ENCODE results near the gene ATXN7. TPM values are rescaled to one million over a fixed set of nuclear protein-coding genes. Genes with fewer than 3 reads are reported as not detected.

The ATXN7 gene, protein sequence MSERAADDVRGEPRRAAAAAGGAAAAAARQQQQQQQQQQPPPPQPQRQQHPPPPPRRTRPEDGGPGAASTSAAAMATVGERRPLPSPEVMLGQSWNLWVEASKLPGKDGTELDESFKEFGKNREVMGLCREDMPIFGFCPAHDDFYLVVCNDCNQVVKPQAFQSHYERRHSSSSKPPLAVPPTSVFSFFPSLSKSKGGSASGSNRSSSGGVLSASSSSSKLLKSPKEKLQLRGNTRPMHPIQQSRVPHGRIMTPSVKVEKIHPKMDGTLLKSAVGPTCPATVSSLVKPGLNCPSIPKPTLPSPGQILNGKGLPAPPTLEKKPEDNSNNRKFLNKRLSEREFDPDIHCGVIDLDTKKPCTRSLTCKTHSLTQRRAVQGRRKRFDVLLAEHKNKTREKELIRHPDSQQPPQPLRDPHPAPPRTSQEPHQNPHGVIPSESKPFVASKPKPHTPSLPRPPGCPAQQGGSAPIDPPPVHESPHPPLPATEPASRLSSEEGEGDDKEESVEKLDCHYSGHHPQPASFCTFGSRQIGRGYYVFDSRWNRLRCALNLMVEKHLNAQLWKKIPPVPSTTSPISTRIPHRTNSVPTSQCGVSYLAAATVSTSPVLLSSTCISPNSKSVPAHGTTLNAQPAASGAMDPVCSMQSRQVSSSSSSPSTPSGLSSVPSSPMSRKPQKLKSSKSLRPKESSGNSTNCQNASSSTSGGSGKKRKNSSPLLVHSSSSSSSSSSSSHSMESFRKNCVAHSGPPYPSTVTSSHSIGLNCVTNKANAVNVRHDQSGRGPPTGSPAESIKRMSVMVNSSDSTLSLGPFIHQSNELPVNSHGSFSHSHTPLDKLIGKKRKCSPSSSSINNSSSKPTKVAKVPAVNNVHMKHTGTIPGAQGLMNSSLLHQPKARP
- total RNA-seq = 45.2 and 46.7 TPM in 2 replicates

DNA sequence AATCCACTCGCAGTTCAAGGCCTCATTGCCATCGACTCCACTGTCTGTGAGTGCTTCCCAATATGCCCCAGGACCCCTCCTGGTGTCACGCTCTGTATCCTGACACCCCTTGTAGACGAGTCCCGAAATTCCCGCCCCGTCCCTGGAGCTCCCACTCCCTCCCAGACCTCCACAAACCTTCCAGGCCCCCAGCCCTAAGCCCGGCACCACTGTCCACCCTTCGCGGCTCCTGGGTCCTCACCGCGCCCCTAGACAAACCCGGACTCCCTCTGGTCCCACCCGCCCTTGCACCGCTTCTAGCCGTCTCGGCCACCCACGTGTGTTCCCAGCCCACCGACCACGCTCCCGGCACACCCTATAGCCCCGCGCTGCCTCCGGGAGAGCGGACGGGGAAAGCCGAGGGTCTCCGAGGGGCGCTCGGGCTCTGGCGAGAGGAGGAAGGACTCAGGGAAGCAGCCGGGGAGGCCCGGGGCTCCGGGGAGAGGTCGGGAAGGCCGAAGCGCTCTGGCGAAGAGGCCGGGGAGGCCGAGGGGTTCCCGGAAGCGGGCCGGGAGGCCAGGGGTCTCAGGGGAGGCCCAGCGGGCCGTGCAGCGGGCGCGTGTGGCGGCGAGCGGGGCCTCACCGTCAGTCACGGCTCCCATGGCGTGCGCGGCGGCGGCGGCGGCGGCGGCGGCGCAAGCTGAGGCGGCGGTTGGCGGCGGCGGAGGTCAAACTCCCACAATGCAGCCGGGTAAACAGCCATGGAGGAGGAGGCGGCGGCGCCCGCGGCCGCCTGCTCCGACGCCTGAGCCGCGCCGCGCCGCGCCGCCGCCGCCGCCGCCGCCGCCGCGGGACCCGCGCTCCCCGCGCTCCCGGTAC lies at the start of gene ATXN7, which contains the start of gene THOC7:
ATXN7 (plus strand) TSS at position 718 of the 858 bp plus-strand sequence. CDS start 48,732 bp downstream, outside the sequence.
THOC7 (minus strand) TSS at position 656 of the 858 bp plus-strand sequence; CDS start at position 641, 15 bp downstream.
- ChIA-PET CTCF (no interaction called here), POLR2A (interaction anchor here (0.6 to 1.3 kb wide), 5 partner anchors 33 to 160 kb away, joined by 3 to 4 read pairs (median 4); partner anchors contain the start of gene PSMD6)
- H3K27ac Mint-ChIP-seq = peak within 1 kb of the TSS; percentile 94
- DNase-seq (peak; percentile 77), ATAC-seq (ENCODE audit: low read depth) (peak; percentile 80)
- TF ChIP-seq, protein P1, sequence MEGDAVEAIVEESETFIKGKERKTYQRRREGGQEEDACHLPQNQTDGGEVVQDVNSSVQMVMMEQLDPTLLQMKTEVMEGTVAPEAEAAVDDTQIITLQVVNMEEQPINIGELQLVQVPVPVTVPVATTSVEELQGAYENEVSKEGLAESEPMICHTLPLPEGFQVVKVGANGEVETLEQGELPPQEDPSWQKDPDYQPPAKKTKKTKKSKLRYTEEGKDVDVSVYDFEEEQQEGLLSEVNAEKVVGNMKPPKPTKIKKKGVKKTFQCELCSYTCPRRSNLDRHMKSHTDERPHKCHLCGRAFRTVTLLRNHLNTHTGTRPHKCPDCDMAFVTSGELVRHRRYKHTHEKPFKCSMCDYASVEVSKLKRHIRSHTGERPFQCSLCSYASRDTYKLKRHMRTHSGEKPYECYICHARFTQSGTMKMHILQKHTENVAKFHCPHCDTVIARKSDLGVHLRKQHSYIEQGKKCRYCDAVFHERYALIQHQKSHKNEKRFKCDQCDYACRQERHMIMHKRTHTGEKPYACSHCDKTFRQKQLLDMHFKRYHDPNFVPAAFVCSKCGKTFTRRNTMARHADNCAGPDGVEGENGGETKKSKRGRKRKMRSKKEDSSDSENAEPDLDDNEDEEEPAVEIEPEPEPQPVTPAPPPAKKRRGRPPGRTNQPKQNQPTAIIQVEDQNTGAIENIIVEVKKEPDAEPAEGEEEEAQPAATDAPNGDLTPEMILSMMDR (IDR thresholded peaks at IDR 0.05) = no peak
- peaks cover 50% of the 10 kb centered on the region for H3K4me1 Mint-ChIP-seq
- H3K27me3 Mint-ChIP-seq = no peaks in the 10 kb centered on the region
- peaks cover 23% of the 10 kb centered on the region for H3K36me3 Mint-ChIP-seq (ENCODE audit: low read depth)
- intact Hi-C loops (cut with micrococcal nuclease) = loop anchor here (1.0 kb wide), 3 partner anchors 49 to 160 kb away; partner anchors contain the start of genes PSMD6 and SCAANT1
- peak within 1 kb of the TSS; percentile 96 for H3K4me3 Mint-ChIP-seq
- no peaks in the 10 kb centered on the region for H3K9me3 Mint-ChIP-seq

- Mint-ChIP-seq H3K36me3 (ENCODE audit: low read depth) (no peaks in the 10 kb centered on the region), H3K4me1 (no peaks in the 10 kb centered on the region), H3K9me3 (no peaks in the 10 kb centered on the region), H3K27me3 (no peaks in the 10 kb centered on the region), H3K27ac (no peak overlapping the region), H3K4me3 (no peak overlapping the region)
- DNase-seq (no peak), ATAC-seq (ENCODE audit: low read depth) (no peak)
- intact Hi-C loops (cut with micrococcal nuclease) = no loop called here
- CTCF ChIA-PET = no interaction called here
- POLR2A ChIA-PET = no interaction called here
- TF ChIP-seq, protein P1 (IDR thresholded peaks at IDR 0.05) = no peak
Measured at GRCh38 chr3:63814237-63814636, 49.4 kb upstream of the ATXN7 start.

- TF ChIP-seq, protein P1 (IDR thresholded peaks at IDR 0.05) = no peak
- ChIA-PET POLR2A (no interaction called here), CTCF (interaction anchor here (0.8 to 3.4 kb wide), 6 partner anchors 9 to 1489 kb away, joined by 3 to 25 read pairs (median 4); no protein-coding TSS in a partner anchor)
- no peaks in the 10 kb centered on the region for H3K36me3 Mint-ChIP-seq (ENCODE audit: low read depth)
- no peaks in the 10 kb centered on the region for H3K9me3 Mint-ChIP-seq
- no peak overlapping the region for H3K27ac Mint-ChIP-seq
- no peak for DNase-seq
- H3K27me3 Mint-ChIP-seq = no peaks in the 10 kb centered on the region
- intact Hi-C loops (cut with micrococcal nuclease) = loop anchor here (5.0 kb wide), 2 partner anchors 1150 to 1615 kb away; no protein-coding TSS in a partner anchor
- H3K4me3 Mint-ChIP-seq = no peak overlapping the region
- no peaks in the 10 kb centered on the region for H3K4me1 Mint-ChIP-seq
- no peak for ATAC-seq (ENCODE audit: low read depth)
Measured at GRCh38 chr3:63817225-63817624, 46.4 kb upstream of the ATXN7 start.

- no peaks in the 10 kb centered on the region for H3K36me3 Mint-ChIP-seq (ENCODE audit: low read depth)
- H3K9me3 Mint-ChIP-seq = no peaks in the 10 kb centered on the region
- intact Hi-C loops (cut with micrococcal nuclease) = loop anchor here (1.0 to 5.0 kb wide), 4 partner anchors 175 to 1616 kb away; no protein-coding TSS in a partner anchor
- peak; percentile 31 for ATAC-seq (ENCODE audit: low read depth)
- TF ChIP-seq, protein P1 (IDR thresholded peaks at IDR 0.05) = peak; percentile 43
- ChIA-PET POLR2A (no interaction called here), CTCF (interaction anchor here (0.7 to 3.4 kb wide), 13 partner anchors 10 to 1488 kb away, joined by 3 to 25 read pairs (median 4); no protein-coding TSS in a partner anchor)
- no peaks in the 10 kb centered on the region for H3K4me1 Mint-ChIP-seq
- peak; percentile 21 for DNase-seq
- no peak overlapping the region for H3K4me3 Mint-ChIP-seq
- H3K27me3 Mint-ChIP-seq = no peaks in the 10 kb centered on the region
- H3K27ac Mint-ChIP-seq = no peak overlapping the region
Measured at GRCh38 chr3:63818282-63819150, 45.2 kb upstream of the ATXN7 start.
